H9 (cell line): Measurements from ENCODE around the gene DENND11. TPM values are rescaled to one million over a fixed set of nuclear protein-coding genes. Genes with fewer than 3 reads are reported as not detected.

Experiments
- DNase-seq: peaks from one replicate; pipeline ENCODE4 v3.0.0-alpha.2; 2017
- H2AFZ ChIP-seq: one replicate; pipeline ENCODE4 v1.6.1; 2013; ENCODE audit warnings: mild to moderate bottlenecking, low read length, control low read depth, moderate library complexity
- H2AK5ac ChIP-seq: 2 replicates; pipeline ENCODE4 v1.6.1; 2013; ENCODE audit warnings: low read length, control low read depth, mixed read lengths; ENCODE audit not compliant: insufficient read length
- H2BK120ac ChIP-seq: one replicate; pipeline ENCODE4 v1.6.1; 2013; ENCODE audit warnings: low read depth, mild to moderate bottlenecking, low read length, control low read depth, inconsistent platforms; ENCODE audit not compliant: poor library complexity, severe bottlenecking
- H2BK12ac ChIP-seq: 2 replicates; pipeline ENCODE4 v1.6.1; 2013; ENCODE audit warnings: low read length, control low read depth, mixed read lengths, low read depth; ENCODE audit not compliant: insufficient read length
- H2BK15ac ChIP-seq: 2 replicates; pipeline ENCODE4 v1.6.1; 2013; ENCODE audit warnings: low read depth, low read length, control low read depth
- H2BK20ac ChIP-seq: one replicate; pipeline ENCODE4 v1.6.1; 2013; ENCODE audit warnings: low read depth, mild to moderate bottlenecking, low read length, control low read depth, inconsistent platforms; ENCODE audit not compliant: poor library complexity, severe bottlenecking
- H2BK5ac ChIP-seq: 2 replicates; pipeline ENCODE4 v1.6.1; 2013; ENCODE audit warnings: low read length, control low read depth, mixed read lengths; ENCODE audit not compliant: insufficient read length
- H3K14ac ChIP-seq: 2 replicates; pipeline ENCODE4 v1.6.1; 2013; ENCODE audit warnings: low read length, control low read depth; ENCODE audit not compliant: insufficient read depth
- H3K18ac ChIP-seq: 2 replicates; pipeline ENCODE4 v1.6.1; 2013; ENCODE audit warnings: low read depth, mild to moderate bottlenecking, mixed read lengths, low read length, control low read depth; ENCODE audit not compliant: insufficient read length
- H3K23ac ChIP-seq: 2 replicates; pipeline ENCODE4 v1.6.1; 2013; ENCODE audit warnings: low read length, control low read depth, mixed read lengths, low read depth; ENCODE audit not compliant: insufficient read length
- H3K23me2 ChIP-seq: 2 replicates; pipeline ENCODE4 v1.6.1; 2013; ENCODE audit warnings: low read depth, mild to moderate bottlenecking, mixed read lengths, low read length, control low read depth; ENCODE audit not compliant: insufficient read length, poor library complexity, severe bottlenecking
- H3K27ac ChIP-seq: 2 replicates; pipeline ENCODE4 v1.5.1; 2013; ENCODE audit warnings: low read length, control low read depth, mixed read lengths, low read depth; ENCODE audit not compliant: insufficient read length
- H3K27me3 ChIP-seq: 2 replicates; pipeline ENCODE4 v1.6.1; 2013; ENCODE audit warnings: low read length, control low read depth, inconsistent platforms; ENCODE audit not compliant: insufficient read depth
- H3K4ac ChIP-seq: 2 replicates; pipeline ENCODE4 v1.6.1; 2013; ENCODE audit warnings: low read depth, mild to moderate bottlenecking, control low read depth, inconsistent platforms, low read length, moderate library complexity
- H3K4me1 ChIP-seq: 2 replicates; pipeline ENCODE4 v1.6.1; 2013; ENCODE audit warnings: low read length, control low read depth, inconsistent platforms; ENCODE audit not compliant: insufficient read depth
- H3K4me2 ChIP-seq: 2 replicates; pipeline ENCODE4 v1.6.1; 2013; ENCODE audit warnings: low read length, control low read depth, mixed read lengths; ENCODE audit not compliant: insufficient read length, insufficient read depth
- H3K56ac ChIP-seq: 2 replicates; pipeline ENCODE4 v1.6.1; 2013; ENCODE audit warnings: low read depth, mild to moderate bottlenecking, mixed read lengths, low read length, control low read depth; ENCODE audit not compliant: insufficient read length
- H3K79me1 ChIP-seq: 2 replicates; pipeline ENCODE4 v1.6.1; 2013; ENCODE audit warnings: low read depth, mild to moderate bottlenecking, moderate library complexity, low read length, control low read depth, inconsistent platforms; ENCODE audit not compliant: insufficient read depth, poor library complexity, severe bottlenecking
- H3K79me2 ChIP-seq: 2 replicates; pipeline ENCODE4 v1.6.1; 2013; ENCODE audit warnings: low read length, control low read depth, inconsistent platforms; ENCODE audit not compliant: insufficient read depth
- H3K9ac ChIP-seq: 2 replicates; pipeline ENCODE4 v1.6.1; 2013; ENCODE audit warnings: low read length, control low read depth, mixed read lengths; ENCODE audit not compliant: insufficient read length; ENCODE audit errors: extremely low read depth
- H3K9me3 ChIP-seq: one replicate; pipeline ENCODE4 v1.6.1; 2013; ENCODE audit warnings: low read depth, low read length, inconsistent platforms; ENCODE audit not compliant: control insufficient read depth
- H3T11ph ChIP-seq: one replicate; pipeline ENCODE4 v1.6.1; 2013; ENCODE audit warnings: mild to moderate bottlenecking, low read length, control low read depth, inconsistent platforms
- H4K20me1 ChIP-seq: one replicate; pipeline ENCODE4 v1.6.1; 2013; ENCODE audit not compliant: control insufficient read depth, insufficient read length, insufficient read depth
- H4K5ac ChIP-seq: 2 replicates; pipeline ENCODE4 v1.6.1; 2013; ENCODE audit warnings: low read depth, mild to moderate bottlenecking, mixed read lengths, low read length, control low read depth; ENCODE audit not compliant: insufficient read length
- H4K8ac ChIP-seq: replicated peaks from 2 replicates; pipeline ENCODE4 v1.6.1; 2013; ENCODE audit warnings: low read length, control low read depth, mixed read lengths, low read depth; ENCODE audit not compliant: insufficient read length
- H4K91ac ChIP-seq: 2 replicates; pipeline ENCODE4 v1.6.1; 2013; ENCODE audit warnings: low read depth, mild to moderate bottlenecking, moderate library complexity, mixed read lengths, low read length, control low read depth; ENCODE audit not compliant: insufficient read length
- H3K27ac Mint-ChIP-seq, 3 experiments: 2 replicates in 2 of 3; 3 replicates in 1 of 3; pipeline ENCODE4 v1.8.0; 2020 to 2021; ENCODE audit warnings: mixed read lengths in 3 of 3, mild to moderate bottlenecking in 1 of 3, moderate library complexity in 1 of 3
- H3K27me3 Mint-ChIP-seq: 2 replicates; pipeline ENCODE4 v1.8.0; 2021; ENCODE audit warnings: low read depth, mild to moderate bottlenecking, moderate library complexity, mixed read lengths
- H3K36me3 Mint-ChIP-seq, 3 experiments: 2 replicates in 2 of 3; 3 replicates in 1 of 3; pipeline ENCODE4 v1.8.0; 2020 to 2021; ENCODE audit warnings: low read depth in 3 of 3, mixed read lengths in 3 of 3; ENCODE audit not compliant: insufficient read depth in 1 of 3
- H3K4me1 Mint-ChIP-seq, 2 experiments: 2 replicates each; pipeline ENCODE4 v1.8.0; 2020; ENCODE audit warnings: mixed read lengths in 2 of 2
- H3K4me3 Mint-ChIP-seq, 2 experiments: 2 replicates in 1 of 2; 3 replicates in 1 of 2; pipeline ENCODE4 v1.8.0; 2020 to 2021; ENCODE audit warnings: mild to moderate bottlenecking in 2 of 2, mixed read lengths in 2 of 2, moderate library complexity in 1 of 2
- H3K9me3 Mint-ChIP-seq, 2 experiments: 2 replicates in 1 of 2; 3 replicates in 1 of 2; pipeline ENCODE4 v1.8.0; 2020; ENCODE audit warnings: mild to moderate bottlenecking in 2 of 2, mixed read lengths in 2 of 2, moderate library complexity in 1 of 2
- WGBS: extraction: QIAGEN DNeasy Blood & Tissue Kit; methylation state at CpG from one replicate; pipeline ENCODE4 v1.1.7; 2013; ENCODE audit warnings: missing lambda C conversion rate, low lambda C conversion rate, mixed read lengths; ENCODE audit not compliant: insufficient read length; ENCODE audit errors: extremely low coverage; 5-methylcytosine and 5-hydroxymethylcytosine counted together
- total RNA-seq: library from RNA; stranded (reverse); gene quantifications from 2 replicates; pipeline ENCODE4 v1.2.1, GENCODE V29; 2021
- TF ChIP-seq, protein P1 (sequence below): fragments of 200-600 bp; sonication (generic); conservative IDR thresholded peaks from 3 replicates; pipeline ENCODE4 v1.8.0; 2021; ENCODE audit warnings: antibody characterized with exemption, mild to moderate bottlenecking

The DENND11 gene
- total RNA-seq, 1 experiment from 2014 or later: 21.9 TPM

DNA sequence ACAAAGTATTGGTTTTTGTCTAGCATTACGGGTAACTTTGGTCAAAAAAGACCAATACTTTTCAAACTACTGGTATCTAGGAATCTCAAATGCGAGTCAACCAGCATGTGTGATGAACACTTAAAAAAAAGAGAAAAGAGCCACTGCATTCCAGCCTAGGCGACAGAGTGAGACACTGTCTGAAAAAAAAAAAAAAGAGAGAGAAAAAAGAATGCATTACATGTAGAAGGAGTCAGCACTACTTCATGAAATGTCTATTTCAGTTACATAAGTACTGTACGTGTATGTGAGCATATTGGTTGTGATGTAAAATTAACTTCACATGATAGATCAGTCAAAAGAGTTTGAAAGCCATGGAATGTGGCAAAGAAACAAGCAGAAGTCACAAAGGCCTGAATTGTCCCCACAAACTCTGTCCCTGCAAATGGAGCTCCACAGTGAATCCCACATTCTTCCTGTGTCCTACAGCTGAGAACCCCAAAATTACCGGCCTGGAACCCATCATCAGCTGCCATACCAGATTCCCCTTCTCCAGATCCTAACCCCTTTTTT is 1.6 kb downstream of the DENND11 start:
- Histone ChIP-seq H3K18ac (no peak overlapping the region), H3K79me1 (no peaks in the 10 kb centered on the region), H4K8ac (no peak overlapping the region), H2AK5ac (no peak overlapping the region), H2AFZ (no peak overlapping the region), H3K23me2 (peaks cover 5% of the 10 kb centered on the region), H4K20me1 (no peaks in the 10 kb centered on the region), H3K23ac (no peak overlapping the region), H3K79me2 (no peaks in the 10 kb centered on the region), H2BK15ac (no peak overlapping the region), H2BK5ac (no peak overlapping the region), H3K9me3 (no peaks in the 10 kb centered on the region), H3K14ac (0 out of 2 replicates have a peak overlapping the region, but pooled peaks have one; percentile 1), H3K27me3 (peaks cover 2% of the 10 kb centered on the region; the same call in 1 of the 2 replicates), H3K4me1 (peaks cover 4% of the 10 kb centered on the region), H4K5ac (no peak overlapping the region), H2BK120ac (no peak overlapping the region), H2BK20ac (no peak overlapping the region), H4K91ac (no peak overlapping the region), H3K4ac (no peak overlapping the region), H3K27ac (no peak overlapping the region), H3K4me2 (peak overlapping the region; percentile 89), H2BK12ac (no peak overlapping the region), H3T11ph (no peak overlapping the region), H3K56ac (no peak overlapping the region), H3K9ac (no peak overlapping the region)
- Mint-ChIP-seq H3K27me3 (peaks cover 23% of the 10 kb centered on the region), H3K27ac (0 out of 7 replicates have a peak overlapping the region, but pooled peaks of 1 of the 3 experiments have one; percentile 59), H3K36me3 (0 out of 7 replicates have a peak, but pooled peaks cover 0 to 3% (median 0%) of the 10 kb centered on the region in 3 experiments), H3K4me3 (peak overlapping the region; percentile 79 to 87), H3K9me3 (no peaks in the 10 kb centered on the region), H3K4me1 (peaks cover 67% of the 10 kb centered on the region in 2 experiments)
- TF ChIP-seq, protein P1, sequence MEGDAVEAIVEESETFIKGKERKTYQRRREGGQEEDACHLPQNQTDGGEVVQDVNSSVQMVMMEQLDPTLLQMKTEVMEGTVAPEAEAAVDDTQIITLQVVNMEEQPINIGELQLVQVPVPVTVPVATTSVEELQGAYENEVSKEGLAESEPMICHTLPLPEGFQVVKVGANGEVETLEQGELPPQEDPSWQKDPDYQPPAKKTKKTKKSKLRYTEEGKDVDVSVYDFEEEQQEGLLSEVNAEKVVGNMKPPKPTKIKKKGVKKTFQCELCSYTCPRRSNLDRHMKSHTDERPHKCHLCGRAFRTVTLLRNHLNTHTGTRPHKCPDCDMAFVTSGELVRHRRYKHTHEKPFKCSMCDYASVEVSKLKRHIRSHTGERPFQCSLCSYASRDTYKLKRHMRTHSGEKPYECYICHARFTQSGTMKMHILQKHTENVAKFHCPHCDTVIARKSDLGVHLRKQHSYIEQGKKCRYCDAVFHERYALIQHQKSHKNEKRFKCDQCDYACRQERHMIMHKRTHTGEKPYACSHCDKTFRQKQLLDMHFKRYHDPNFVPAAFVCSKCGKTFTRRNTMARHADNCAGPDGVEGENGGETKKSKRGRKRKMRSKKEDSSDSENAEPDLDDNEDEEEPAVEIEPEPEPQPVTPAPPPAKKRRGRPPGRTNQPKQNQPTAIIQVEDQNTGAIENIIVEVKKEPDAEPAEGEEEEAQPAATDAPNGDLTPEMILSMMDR: no peak
- no peak for DNase-seq
- WGBS: no CpG with 5 or more reads among the region's 5 CpGs
